ENCODE results near the gene ZNF337.
"Not testable (repeated sequence)": the region's sequence is repeated elsewhere in the genome, so short reads cannot be mapped to it uniquely, and the experiment has no call there.

ZNF337 gene

GRCh38 chr20:25692499-25692898 lies 4.2 kb downstream of the ZNF337 start:
- DNase-seq (ENCODE audit: low spot score) = no peak

GRCh38 chr20:25690427-25690826 lies 6.2 kb downstream of the ZNF337 start:
- DNase-seq (ENCODE audit: low spot score) = no peak

- no peak for DNase-seq (ENCODE audit: low spot score)
Measured at GRCh38 chr20:25686081-25687067, 10.3 kb downstream of the ZNF337 start.

GRCh38 chr20:25685276-25686080 lies 11.2 kb downstream of the ZNF337 start:
- no peak for DNase-seq (ENCODE audit: low spot score)

- DNase-seq (ENCODE audit: low spot score) = not testable (repeated sequence)
Measured at GRCh38 chr20:25683826-25684225, 12.8 kb downstream of the ZNF337 start.

GRCh38 chr20:25683050-25683449 lies 13.6 kb downstream of the ZNF337 start:
- DNase-seq (ENCODE audit: low spot score) = no peak

- DNase-seq (ENCODE audit: low spot score) = no peak
Measured at GRCh38 chr20:25676164-25676809, 20.4 kb downstream of the ZNF337 start.

- DNase-seq (ENCODE audit: low spot score) = no peak
Measured at GRCh38 chr20:25675161-25675560, 21.5 kb downstream of the ZNF337 start.

- no peak for DNase-seq (ENCODE audit: low spot score)
Measured at GRCh38 chr20:25672659-25673235, 23.9 kb downstream of the ZNF337 start.

- DNase-seq (ENCODE audit: low spot score) = no peak
Measured at GRCh38 chr20:25669826-25670422, 26.7 kb downstream of the ZNF337 start.

- DNase-seq (ENCODE audit: low spot score) = no peak
Measured at GRCh38 chr20:25668446-25668845, 28.2 kb downstream of the ZNF337 start.

- DNase-seq (ENCODE audit: low spot score) = no peak
Measured at GRCh38 chr20:25659999-25660398, 36.7 kb downstream of the ZNF337 start.

- no peak for DNase-seq (ENCODE audit: low spot score)
Measured at GRCh38 chr20:25654487-25654886, 42.2 kb downstream of the ZNF337 start.

GRCh38 chr20:25652866-25653265 lies 43.8 kb downstream of the ZNF337 start:
- not testable (repeated sequence) for DNase-seq (ENCODE audit: low spot score)

- DNase-seq (ENCODE audit: low spot score) = no peak
Measured at GRCh38 chr20:25644814-25645213, 51.8 kb downstream of the ZNF337 start.

- DNase-seq (ENCODE audit: low spot score) = no peak
Measured at GRCh38 chr20:25643716-25644115, 52.9 kb downstream of the ZNF337 start.

GRCh38 chr20:25637247-25637646 lies 59.4 kb downstream of the ZNF337 start:
- no peak for DNase-seq (ENCODE audit: low spot score)

- DNase-seq (ENCODE audit: low spot score) = no peak
Measured at GRCh38 chr20:25632940-25633790, 63.5 kb downstream of the ZNF337 start.

GRCh38 chr20:25630615-25631014 lies 66.0 kb downstream of the ZNF337 start:
- not testable (repeated sequence) for DNase-seq (ENCODE audit: low spot score)

GRCh38 chr20:25629816-25630499 lies 66.7 kb downstream of the ZNF337 start:
- no peak for DNase-seq (ENCODE audit: low spot score)

Data from CD4-positive, alpha-beta T cell treated with Interleukin-15 for 4 hours (primary cell).